AG09309 (cell line): ENCODE data around the gene RASGRP3.

Experiments used
- DNase-seq: peaks from one replicate; pipeline ENCODE4 v3.0.0-alpha.2; 2010; ENCODE audit warnings: low read depth
- H3K4me3 ChIP-seq: 2 replicates; pipeline ENCODE4 v1.5.1; 2011; ENCODE audit warnings: mild to moderate bottlenecking, low read depth, low read length, moderate library complexity; ENCODE audit not compliant: control insufficient read depth
- TF ChIP-seq, protein P1 (sequence below): IDR thresholded peaks from 2 replicates; pipeline ENCODE4 v1.5.1; 2011; ENCODE audit warnings: mild to moderate bottlenecking, low read depth, low read length, inconsistent platforms; ENCODE audit not compliant: insufficient read depth, control insufficient read depth; ENCODE audit errors: missing control alignments

Gene RASGRP3

DNA sequence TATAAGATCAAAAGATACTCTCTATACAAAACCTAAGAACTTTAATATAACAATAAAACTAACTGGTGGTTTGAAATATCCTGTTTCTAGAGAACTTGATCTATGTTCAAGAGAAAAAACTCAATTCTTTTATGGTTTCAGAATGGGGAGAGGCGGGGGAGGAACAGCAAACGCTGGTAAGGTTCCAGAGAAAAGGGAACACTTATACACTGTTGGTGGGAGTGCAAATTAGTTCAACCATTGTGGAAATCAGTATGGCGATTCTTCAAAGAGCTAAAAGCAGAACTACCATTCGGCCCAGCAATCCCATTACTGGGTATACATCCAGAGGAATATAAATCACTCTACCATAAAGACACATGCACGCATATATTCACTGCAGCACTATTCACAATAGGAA lies 105.4 kb downstream of the RASGRP3 start:
- TF ChIP-seq, protein P1, sequence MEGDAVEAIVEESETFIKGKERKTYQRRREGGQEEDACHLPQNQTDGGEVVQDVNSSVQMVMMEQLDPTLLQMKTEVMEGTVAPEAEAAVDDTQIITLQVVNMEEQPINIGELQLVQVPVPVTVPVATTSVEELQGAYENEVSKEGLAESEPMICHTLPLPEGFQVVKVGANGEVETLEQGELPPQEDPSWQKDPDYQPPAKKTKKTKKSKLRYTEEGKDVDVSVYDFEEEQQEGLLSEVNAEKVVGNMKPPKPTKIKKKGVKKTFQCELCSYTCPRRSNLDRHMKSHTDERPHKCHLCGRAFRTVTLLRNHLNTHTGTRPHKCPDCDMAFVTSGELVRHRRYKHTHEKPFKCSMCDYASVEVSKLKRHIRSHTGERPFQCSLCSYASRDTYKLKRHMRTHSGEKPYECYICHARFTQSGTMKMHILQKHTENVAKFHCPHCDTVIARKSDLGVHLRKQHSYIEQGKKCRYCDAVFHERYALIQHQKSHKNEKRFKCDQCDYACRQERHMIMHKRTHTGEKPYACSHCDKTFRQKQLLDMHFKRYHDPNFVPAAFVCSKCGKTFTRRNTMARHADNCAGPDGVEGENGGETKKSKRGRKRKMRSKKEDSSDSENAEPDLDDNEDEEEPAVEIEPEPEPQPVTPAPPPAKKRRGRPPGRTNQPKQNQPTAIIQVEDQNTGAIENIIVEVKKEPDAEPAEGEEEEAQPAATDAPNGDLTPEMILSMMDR = no peak
- DNase-seq = no peak
- no peak overlapping the region for H3K4me3 ChIP-seq

GRCh38 chr2:33583194-33583938 lies 106.9 kb downstream of the RASGRP3 start:
- TF ChIP-seq, protein P1 = peak; percentile 73
- no peak for DNase-seq
- no peak overlapping the region for H3K4me3 ChIP-seq

DNA sequence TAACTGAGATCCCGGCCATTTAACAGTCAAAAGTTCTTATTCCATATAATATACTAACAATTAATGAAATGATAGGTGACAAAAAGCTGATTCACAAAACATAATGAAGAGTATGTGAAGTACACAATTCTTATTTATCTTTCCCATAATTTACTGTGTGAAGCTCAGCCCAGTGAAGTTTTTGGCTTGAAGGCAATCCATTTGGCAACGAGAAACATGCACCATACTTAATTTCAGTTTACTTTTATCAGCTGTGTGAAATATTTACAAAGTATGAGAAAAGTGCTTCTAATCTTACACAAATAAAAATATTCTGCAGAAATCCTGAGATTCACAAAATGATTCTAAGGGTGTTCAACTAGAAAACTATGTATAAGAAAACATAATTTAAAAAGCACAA lies 110.3 kb downstream of the RASGRP3 start:
- no peak overlapping the region for H3K4me3 ChIP-seq
- no peak for DNase-seq
- TF ChIP-seq, protein P1 = no peak

- DNase-seq = no peak
- TF ChIP-seq, protein P1 = no peak
- no peak overlapping the region for H3K4me3 ChIP-seq
Measured at GRCh38 chr2:33588232-33588631, 111.8 kb downstream of the RASGRP3 start.

- H3K4me3 ChIP-seq = no peak overlapping the region
- no peak for DNase-seq
- TF ChIP-seq, protein P1 = no peak
Measured at GRCh38 chr2:33589444-33589843, 113.0 kb downstream of the RASGRP3 start.

GRCh38 chr2:33595385-33595784 lies 118.9 kb downstream of the RASGRP3 start:
- TF ChIP-seq, protein P1 = no peak
- no peak for DNase-seq
- no peak overlapping the region for H3K4me3 ChIP-seq

DNA sequence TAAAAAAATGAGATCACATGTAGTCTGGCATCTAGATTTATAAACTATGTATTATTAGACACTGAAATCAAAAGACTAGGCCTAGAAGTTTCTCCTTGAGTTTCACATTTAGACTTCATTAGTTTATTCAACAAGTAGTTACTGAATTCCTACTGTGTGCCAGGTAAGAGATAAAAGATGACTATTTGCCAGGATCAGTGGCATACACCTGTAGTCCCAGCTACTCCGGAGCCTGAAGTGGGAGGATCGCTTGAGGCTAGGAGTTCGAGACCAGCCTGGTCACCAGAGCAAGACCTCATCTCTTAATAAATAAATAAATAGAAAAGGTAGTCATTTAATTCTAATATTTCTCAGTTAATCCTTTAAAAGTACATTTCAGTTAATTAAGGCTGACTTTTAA lies 120.6 kb downstream of the RASGRP3 start:
- TF ChIP-seq, protein P1 = no peak
- peak overlapping the region; percentile 5; the same call in 1 of the 2 replicates for H3K4me3 ChIP-seq
- DNase-seq = no peak
